Heart right ventricle (tissue), 16 donors: ENCODE results near the gene ROMO1. TPM values are rescaled to one million over a fixed set of nuclear protein-coding genes. Genes with fewer than 3 reads are reported as not detected.

ENCODE experiments used
- ATAC-seq, 8 donors: fragments of 200-7000 bp; cut with Tn5 transposase; one replicate each; pipeline ENCODE4 v1.9.1; 2020; ENCODE audit warnings: mild to moderate bottlenecking in 8 of 8, moderate library complexity in 8 of 8, moderate number of reproducible peaks in 1 of 8
- DNase-seq, 2 donors: peaks; one replicate each; pipeline ENCODE4 v3.0.0-alpha.2; 2020
- H3K27ac ChIP-seq, 10 donors: fragments of 200-600 bp; sonication (generic) in 2 of 10; one replicate each; pipeline versions ENCODE4 v1.5.0 to v1.8.0; 2020 to 2022; ENCODE audit warnings: mild to moderate bottlenecking in 3 of 10
- H3K27me3 ChIP-seq, 7 donors: fragments of 200-600 bp; one replicate each; pipeline ENCODE4 v1.8.0; 2021 to 2022; ENCODE audit warnings: mild to moderate bottlenecking in 2 of 7
- H3K36me3 ChIP-seq, 9 donors: fragments of 200-600 bp; sonication (generic) in 1 of 9; one replicate each; pipeline versions ENCODE4 v1.5.0 to v1.8.0; 2020 to 2022; ENCODE audit warnings: mild to moderate bottlenecking in 2 of 9
- H3K4me1 ChIP-seq, 9 donors: fragments of 200-600 bp; sonication (generic) in 1 of 9; one replicate each; pipeline versions ENCODE4 v1.5.0 to v1.8.0; 2020 to 2022; ENCODE audit warnings: mild to moderate bottlenecking in 4 of 9
- H3K4me3 ChIP-seq, 10 donors: fragments of 200-600 bp; sonication (generic) in 2 of 10; one replicate each; pipeline versions ENCODE4 v1.5.0 to v1.8.0; 2020 to 2022; ENCODE audit warnings: mild to moderate bottlenecking in 7 of 10, moderate library complexity in 2 of 10
- H3K9me3 ChIP-seq, 11 donors: fragments of 200-600 bp in 10 of 11; sonication (generic) in 2 of 11; one replicate each; pipeline versions ENCODE4 v1.5.0 to v1.8.0; 2013 to 2022; ENCODE audit warnings: mild to moderate bottlenecking in 2 of 11, control low read depth in 1 of 11, moderate library complexity in 1 of 11
- WGBS, 2 donors: extraction: QIAGEN DNeasy Blood & Tissue Kit; methylation state at CpG; one replicate each; pipeline ENCODE4 v1.1.7; 2013; ENCODE audit warnings: inconsistent platforms in 1 of 2; 5-methylcytosine and 5-hydroxymethylcytosine counted together
- intact Hi-C, 10 donors: fragments of 100-400 bp; cut with DNase I; formaldehyde crosslinking; loops; one replicate each; pipeline versions ENCODE4 v1.11.1 to v1.14.2; 2022
- long read RNA-seq, 3 donors: library from polyadenylated mRNA; unstranded; transcript quantifications; one replicate each; pipeline ENCODE4 v2.0.0, GENCODE V29; 2020 to 2021
- polyA plus RNA-seq, 2 donors: library from polyadenylated mRNA; stranded (reverse); fragments of 200-250 nt; gene quantifications; one replicate each; pipeline ENCODE4 v1.2.3, GENCODE V29; 2013
- total RNA-seq, 10 donors: library from RNA; stranded (reverse); fragmentation: NEBNext Ultra II Directional in 3 of 10; extraction: Animal tissue kit (Norgen Biotek cat#: 25700) in 3 of 10; gene quantifications; one replicate each; pipeline versions ENCODE4 v1.2.1 to v1.2.4, GENCODE V29; 2021 to 2023
- TF ChIP-seq, protein P1 (sequence below), 9 donors: fragments of 200-600 bp; sonication (generic) in 2 of 9; IDR thresholded peaks; one replicate each; pipeline versions ENCODE4 v1.5.0 to v1.8.0; 2021 to 2022; ENCODE audit warnings: antibody characterized with exemption in 9 of 9, mild to moderate bottlenecking in 5 of 9, moderate library complexity in 1 of 9
- donor health status: Arrhythmogenic right ventricular cardiomyopathy.
- donor health status: ischemic (EF 13 %, LVEDD 7.1; RV severe dilation, severe dysfunction).
- donor health status: healthy with polysubstance abuse.
- donor health status: DM: no; HTN: yes; CAD: no.
- donor health status: DM: no; HTN: no; CAD: no.
- donor health status: ischemic (EF 25% LVEDD 6.9; RV normal size, moderate dysfunction).
- donor health status: ischemic (EF 25% LVEDD 5.7; RV mildly dilated, moderate dysfunction).
- donor health status: healthy.
- donor health status: DM: yes; HTN: yes; CAD: no.
- donor health status: Ischemic cardiomyopathy.
- donor health status: ischemic (EF 35%, LVEDD 5.7; RV mildly dilated, moderate dysfunction).
- donor health status: nonischemic (EF 11% LVEDD 7.7; RV severe dilation, severe dysfunction).
- donor health status: DM: yes; HTN: yes; CAD: no.
- donor health status: PGD.
- donor health status: ischemic (EF 29% LVEDD 5.4; RV normal size, mild dysfunction).
- donor health status: nonischemic (EF 23%, LVEDD 6.1; RV moderate dilation, normal function).

ROMO1 gene
- total RNA-seq (100 to 1,000 TPM; 128 to 193 (median 156) TPM), polyA plus RNA-seq (100 to 1,000 TPM; 595 to 734 TPM)
- long read RNA-seq, donor 1, transcript ROMO1-204 (3 exons, 498 nt), result minor isoform, 17 of 168 reads
- long read RNA-seq, donor 1, transcript ROMO1-203 (3 exons, 422 nt), result major isoform, 75 of 168 reads
- long read RNA-seq, donor 1, partial matches to known transcripts, result 1 of 168 reads
- long read RNA-seq, donor 1, other reads (novel, unspliced or antisense), result 70 of 168 reads
- long read RNA-seq, donor 2, transcript ROMO1-204 (3 exons, 498 nt), result minor isoform, 25 of 214 reads
- long read RNA-seq, donor 2, transcript ROMO1-201 (2 exons, 496 nt), result minor isoform, 19 of 214 reads
- long read RNA-seq, donor 2, transcript ROMO1-203 (3 exons, 422 nt), result major isoform, 94 of 214 reads
- long read RNA-seq, donor 2, partial matches to known transcripts, result 0 of 214 reads
- long read RNA-seq, donor 2, other reads (novel, unspliced or antisense), result 76 of 214 reads
- long read RNA-seq, donor 3, partial matches to known transcripts, result 0 of 6 reads
- long read RNA-seq, donor 3, other reads (novel, unspliced or antisense), result 2 of 6 reads

DNA sequence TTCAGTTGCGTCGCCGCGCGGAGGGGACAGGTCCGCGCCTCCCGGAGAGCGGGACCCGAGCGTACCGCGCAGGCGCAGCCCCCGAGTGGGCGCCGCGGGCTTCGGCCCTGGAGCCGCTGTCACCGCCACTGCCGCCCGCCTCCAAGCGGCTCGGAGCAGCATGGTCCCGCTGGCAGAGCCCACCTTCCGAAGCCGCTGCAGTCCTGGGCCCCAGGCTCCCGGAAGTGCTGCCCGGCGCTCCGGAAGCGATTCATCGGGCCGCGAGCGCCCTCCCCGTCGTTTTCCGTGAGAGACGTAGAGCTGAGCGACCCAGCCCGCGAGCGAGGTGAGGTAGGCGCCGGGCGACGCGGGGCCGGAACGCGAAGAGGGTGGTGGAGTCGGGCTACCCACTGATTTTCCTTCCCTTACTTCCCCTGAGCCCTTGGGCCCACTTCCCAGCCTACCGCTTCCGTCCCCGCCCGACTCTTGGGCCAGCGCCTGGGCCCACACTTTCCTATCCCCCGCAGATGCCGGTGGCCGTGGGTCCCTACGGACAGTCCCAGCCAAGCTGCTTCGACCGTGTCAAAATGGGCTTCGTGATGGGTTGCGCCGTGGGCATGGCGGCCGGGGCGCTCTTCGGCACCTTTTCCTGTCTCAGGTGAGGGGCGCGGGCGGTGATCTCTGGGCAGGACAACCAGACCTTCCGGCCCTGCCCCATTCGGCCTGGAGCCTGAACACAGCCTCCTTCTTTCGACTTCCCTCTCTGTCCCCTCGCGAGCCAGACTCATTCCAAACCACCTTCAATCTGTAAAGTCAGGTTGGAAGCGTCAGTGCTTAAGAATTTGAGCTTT lies at the start of gene ROMO1, which contains the start of gene NFS1:
Gene ROMO1 (plus strand): TSS at position 279 of the 830 bp plus-strand sequence. CDS start 228 bp downstream, at position 507.
Gene NFS1 (minus strand): TSS at position 226 of the 830 bp plus-strand sequence. CDS start 64 bp downstream, at position 162.
- peak; percentile 85 to 88 for DNase-seq
- Histone ChIP-seq H3K27me3 (no peaks in the 10 kb centered on the region), H3K9me3 (no peaks in the 10 kb centered on the region), H3K4me1 (peaks cover 5 to 40% (median 22%) of the 10 kb centered on the region in 9 donors), H3K36me3 (peaks cover 0 to 67% (median 31%) of the 10 kb centered on the region in 9 donors), H3K4me3 (peak within 1 kb of the TSS; percentile 64 to 99 (median 90)), H3K27ac (peak within 1 kb of the TSS; percentile 76 to 95 (median 90))
- 0 to 1% methylated on average over 70 to 81 of the region's 81 CpGs for WGBS, 2 donors
- intact Hi-C loops, result loop anchor here in 4 of 10 donors (5.0 to 10.0 kb wide), 6 partner anchors 33 to 235 kb away; partner anchors contain the start of gene SPAG4 (in 1 of the 4)
- ATAC-seq, result peak; percentile 93 to 97 (median 94)
- TF ChIP-seq, protein P1, sequence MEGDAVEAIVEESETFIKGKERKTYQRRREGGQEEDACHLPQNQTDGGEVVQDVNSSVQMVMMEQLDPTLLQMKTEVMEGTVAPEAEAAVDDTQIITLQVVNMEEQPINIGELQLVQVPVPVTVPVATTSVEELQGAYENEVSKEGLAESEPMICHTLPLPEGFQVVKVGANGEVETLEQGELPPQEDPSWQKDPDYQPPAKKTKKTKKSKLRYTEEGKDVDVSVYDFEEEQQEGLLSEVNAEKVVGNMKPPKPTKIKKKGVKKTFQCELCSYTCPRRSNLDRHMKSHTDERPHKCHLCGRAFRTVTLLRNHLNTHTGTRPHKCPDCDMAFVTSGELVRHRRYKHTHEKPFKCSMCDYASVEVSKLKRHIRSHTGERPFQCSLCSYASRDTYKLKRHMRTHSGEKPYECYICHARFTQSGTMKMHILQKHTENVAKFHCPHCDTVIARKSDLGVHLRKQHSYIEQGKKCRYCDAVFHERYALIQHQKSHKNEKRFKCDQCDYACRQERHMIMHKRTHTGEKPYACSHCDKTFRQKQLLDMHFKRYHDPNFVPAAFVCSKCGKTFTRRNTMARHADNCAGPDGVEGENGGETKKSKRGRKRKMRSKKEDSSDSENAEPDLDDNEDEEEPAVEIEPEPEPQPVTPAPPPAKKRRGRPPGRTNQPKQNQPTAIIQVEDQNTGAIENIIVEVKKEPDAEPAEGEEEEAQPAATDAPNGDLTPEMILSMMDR (IDR thresholded peaks at IDR 0.05), result peak in 6 of 9 donors; percentile 12 to 46 (median 38)

DNA sequence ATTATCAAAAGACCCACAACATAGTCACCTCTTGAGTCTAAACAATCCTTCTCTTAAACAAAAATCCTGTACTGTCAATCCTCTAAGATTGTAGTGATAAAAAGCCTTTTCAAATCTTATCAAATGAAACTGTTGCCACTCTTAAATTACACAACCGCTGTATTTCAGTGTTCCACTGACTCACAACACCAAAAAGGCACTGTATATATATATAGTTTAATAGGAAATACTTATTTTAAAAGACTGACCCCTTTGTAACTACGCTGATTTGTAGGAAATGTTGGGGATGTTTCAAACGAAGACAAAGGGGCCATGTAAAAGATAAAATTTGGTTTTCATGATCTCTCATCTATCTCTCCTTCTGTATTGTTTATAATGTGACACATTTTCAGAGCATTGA lies 48.6 kb upstream of the ROMO1 start:
- intact Hi-C loops, result no loop called here
- no peaks in the 10 kb centered on the region for H3K27me3 ChIP-seq
- H3K36me3 ChIP-seq, result peaks cover 0 to 52% (median 18%) of the 10 kb centered on the region in 9 donors
- H3K27ac ChIP-seq, result no peak overlapping the region
- no peak for ATAC-seq
- peaks cover 0 to 49% (median 32%) of the 10 kb centered on the region in 9 donors for H3K4me1 ChIP-seq
- 78 to 81% methylated on average over 3 of the region's 3 CpGs for WGBS, 2 donors
- H3K4me3 ChIP-seq, result no peak overlapping the region
- DNase-seq, result no peak
- TF ChIP-seq, protein P1 (IDR thresholded peaks at IDR 0.05), result no peak
- H3K9me3 ChIP-seq, result no peaks in the 10 kb centered on the region

DNA sequence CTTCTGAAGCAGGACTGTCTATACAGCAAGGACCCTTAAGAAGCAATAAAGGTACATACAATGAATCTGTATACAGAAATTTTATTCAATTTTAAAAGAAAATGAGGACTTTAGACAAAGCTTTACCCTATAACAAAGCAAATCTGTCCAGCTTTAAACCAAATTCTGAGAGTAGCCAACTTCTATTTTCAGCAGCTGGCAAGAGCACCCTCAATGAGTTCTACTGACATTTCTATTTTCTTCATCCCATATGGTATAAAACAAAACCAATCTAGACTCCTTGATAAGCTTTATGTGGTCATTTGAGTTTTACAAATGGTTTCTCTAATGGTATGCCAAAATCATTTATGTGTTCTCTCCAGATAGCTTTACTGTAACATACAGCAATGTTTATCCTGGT lies 47.2 kb upstream of the ROMO1 start:
- peaks cover 0 to 64% (median 18%) of the 10 kb centered on the region in 9 donors for H3K36me3 ChIP-seq
- no peak overlapping the region for H3K4me3 ChIP-seq
- H3K9me3 ChIP-seq, result no peaks in the 10 kb centered on the region
- TF ChIP-seq, protein P1 (IDR thresholded peaks at IDR 0.05), result no peak
- H3K27me3 ChIP-seq, result no peaks in the 10 kb centered on the region
- ATAC-seq, result no peak
- intact Hi-C loops, result no loop called here
- peaks cover 0 to 50% (median 33%) of the 10 kb centered on the region in 9 donors for H3K4me1 ChIP-seq
- no peak for DNase-seq
- no peak overlapping the region for H3K27ac ChIP-seq
